ENCODE measurements around the gene POMT1.
A peak's percentile ranks its signal among the peaks of the same experiment; 100 is the strongest.
"Not testable (repeated sequence)": the region's sequence is repeated elsewhere in the genome, so short reads cannot be mapped to it uniquely, and the experiment has no call there.

The POMT1 gene

GRCh38 chr9:131502781-131503625 is at the start of gene POMT1:
POMT1 (plus strand) TSS chr9:131502918; CDS start chr9:131504219, 1,301 bp downstream.
- Histone ChIP-seq H3K4me3 (ENCODE audit: low read depth, low read length) (peak within 1 kb of the TSS; percentile 77), H3K36me3 (ENCODE audit: control insufficient read depth, insufficient read depth, low read length) (peaks cover 45% of the 10 kb centered on the region), H3K9me3 (ENCODE audit: control insufficient read depth, insufficient read depth, low read depth, low read length) (no peaks in the 10 kb centered on the region), H3K27ac (ENCODE audit: low read depth, low read length) (no peak within 1 kb of the TSS), H3K9ac (ENCODE audit: low read length) (peak within 1 kb of the TSS; percentile 67), H3K4me1 (ENCODE audit: control insufficient read depth, insufficient read depth, low read length) (peaks cover 11% of the 10 kb centered on the region; the same call in 1 of the 2 replicates), H3K27me3 (ENCODE audit: control insufficient read depth, insufficient read depth, low read length) (peaks cover 3% of the 10 kb centered on the region; the same call in 1 of the 2 replicates)

- no peaks in the 10 kb centered on the region for H3K9me3 ChIP-seq (ENCODE audit: control insufficient read depth, insufficient read depth, low read depth, low read length)
- H3K27ac ChIP-seq (ENCODE audit: low read depth, low read length), result no peak overlapping the region
- H3K9ac ChIP-seq (ENCODE audit: low read length), result no peak overlapping the region
- H3K27me3 ChIP-seq (ENCODE audit: control insufficient read depth, insufficient read depth, low read length), result no peaks in the 10 kb centered on the region
- H3K4me1 ChIP-seq (ENCODE audit: control insufficient read depth, insufficient read depth, low read length), result no peaks in the 10 kb centered on the region
- no peak overlapping the region for H3K4me3 ChIP-seq (ENCODE audit: low read depth, low read length)
- H3K36me3 ChIP-seq (ENCODE audit: control insufficient read depth, insufficient read depth, low read length), result peaks cover 96% of the 10 kb centered on the region
Measured at GRCh38 chr9:131454028-131454427, 48.7 kb upstream of the POMT1 start.

- H3K4me3 ChIP-seq (ENCODE audit: low read depth, low read length); H3K27ac ChIP-seq (ENCODE audit: low read depth, low read length); H3K27me3 ChIP-seq (ENCODE audit: control insufficient read depth, insufficient read depth, low read length); H3K9me3 ChIP-seq (ENCODE audit: control insufficient read depth, insufficient read depth, low read depth, low read length); H3K9ac ChIP-seq (ENCODE audit: low read length); H3K4me1 ChIP-seq (ENCODE audit: control insufficient read depth, insufficient read depth, low read length): not testable (repeated sequence)
- peaks cover 96% of the 10 kb centered on the region for H3K36me3 ChIP-seq (ENCODE audit: control insufficient read depth, insufficient read depth, low read length)
Measured at GRCh38 chr9:131455655-131456054, 47.1 kb upstream of the POMT1 start.

GRCh38 chr9:131457746-131458145 is 45.0 kb upstream of the POMT1 start:
- no peak overlapping the region for H3K4me3 ChIP-seq (ENCODE audit: low read depth, low read length)
- H3K27ac ChIP-seq (ENCODE audit: low read depth, low read length), result no peak overlapping the region
- no peaks in the 10 kb centered on the region for H3K9me3 ChIP-seq (ENCODE audit: control insufficient read depth, insufficient read depth, low read depth, low read length)
- no peak overlapping the region for H3K9ac ChIP-seq (ENCODE audit: low read length)
- H3K36me3 ChIP-seq (ENCODE audit: control insufficient read depth, insufficient read depth, low read length), result peaks cover 92% of the 10 kb centered on the region
- H3K27me3 ChIP-seq (ENCODE audit: control insufficient read depth, insufficient read depth, low read length), result no peaks in the 10 kb centered on the region
- H3K4me1 ChIP-seq (ENCODE audit: control insufficient read depth, insufficient read depth, low read length), result no peaks in the 10 kb centered on the region

GRCh38 chr9:131459056-131459455 is 43.7 kb upstream of the POMT1 start:
- H3K9me3 ChIP-seq (ENCODE audit: control insufficient read depth, insufficient read depth, low read depth, low read length), result no peaks in the 10 kb centered on the region
- no peaks in the 10 kb centered on the region for H3K4me1 ChIP-seq (ENCODE audit: control insufficient read depth, insufficient read depth, low read length)
- H3K36me3 ChIP-seq (ENCODE audit: control insufficient read depth, insufficient read depth, low read length), result peaks cover 93% of the 10 kb centered on the region
- no peaks in the 10 kb centered on the region for H3K27me3 ChIP-seq (ENCODE audit: control insufficient read depth, insufficient read depth, low read length)
- no peak overlapping the region for H3K9ac ChIP-seq (ENCODE audit: low read length)
- no peak overlapping the region for H3K4me3 ChIP-seq (ENCODE audit: low read depth, low read length)
- H3K27ac ChIP-seq (ENCODE audit: low read depth, low read length), result no peak overlapping the region

- Histone ChIP-seq H3K4me3 (ENCODE audit: low read depth, low read length) (no peak overlapping the region), H3K27me3 (ENCODE audit: control insufficient read depth, insufficient read depth, low read length) (no peaks in the 10 kb centered on the region), H3K36me3 (ENCODE audit: control insufficient read depth, insufficient read depth, low read length) (peaks cover 95% of the 10 kb centered on the region), H3K4me1 (ENCODE audit: control insufficient read depth, insufficient read depth, low read length) (no peaks in the 10 kb centered on the region), H3K9ac (ENCODE audit: low read length) (no peak overlapping the region), H3K9me3 (ENCODE audit: control insufficient read depth, insufficient read depth, low read depth, low read length) (no peaks in the 10 kb centered on the region), H3K27ac (ENCODE audit: low read depth, low read length) (no peak overlapping the region)
Measured at GRCh38 chr9:131461166-131461565, 41.6 kb upstream of the POMT1 start.

- Histone ChIP-seq H3K27me3 (ENCODE audit: control insufficient read depth, insufficient read depth, low read length) (no peaks in the 10 kb centered on the region), H3K9ac (ENCODE audit: low read length) (no peak overlapping the region), H3K36me3 (ENCODE audit: control insufficient read depth, insufficient read depth, low read length) (peaks cover 95% of the 10 kb centered on the region), H3K4me3 (ENCODE audit: low read depth, low read length) (no peak overlapping the region), H3K4me1 (ENCODE audit: control insufficient read depth, insufficient read depth, low read length) (no peaks in the 10 kb centered on the region), H3K27ac (ENCODE audit: low read depth, low read length) (no peak overlapping the region), H3K9me3 (ENCODE audit: control insufficient read depth, insufficient read depth, low read depth, low read length) (no peaks in the 10 kb centered on the region)
Measured at GRCh38 chr9:131464354-131465000, 38.2 kb upstream of the POMT1 start.

GRCh38 chr9:131465401-131465800 is 37.3 kb upstream of the POMT1 start:
- Histone ChIP-seq H3K9me3 (ENCODE audit: control insufficient read depth, insufficient read depth, low read depth, low read length) (no peaks in the 10 kb centered on the region), H3K36me3 (ENCODE audit: control insufficient read depth, insufficient read depth, low read length) (peaks cover 95% of the 10 kb centered on the region), H3K27me3 (ENCODE audit: control insufficient read depth, insufficient read depth, low read length) (no peaks in the 10 kb centered on the region), H3K4me1 (ENCODE audit: control insufficient read depth, insufficient read depth, low read length) (no peaks in the 10 kb centered on the region), H3K4me3 (ENCODE audit: low read depth, low read length) (no peak overlapping the region), H3K27ac (ENCODE audit: low read depth, low read length) (no peak overlapping the region), H3K9ac (ENCODE audit: low read length) (no peak overlapping the region)

- Histone ChIP-seq H3K4me1 (ENCODE audit: control insufficient read depth, insufficient read depth, low read length) (no peaks in the 10 kb centered on the region), H3K9ac (ENCODE audit: low read length) (no peak overlapping the region), H3K27ac (ENCODE audit: low read depth, low read length) (no peak overlapping the region), H3K27me3 (ENCODE audit: control insufficient read depth, insufficient read depth, low read length) (no peaks in the 10 kb centered on the region), H3K9me3 (ENCODE audit: control insufficient read depth, insufficient read depth, low read depth, low read length) (no peaks in the 10 kb centered on the region), H3K4me3 (ENCODE audit: low read depth, low read length) (no peak overlapping the region), H3K36me3 (ENCODE audit: control insufficient read depth, insufficient read depth, low read length) (peaks cover 96% of the 10 kb centered on the region)
Measured at GRCh38 chr9:131467214-131467935, 35.3 kb upstream of the POMT1 start.

GRCh38 chr9:131468031-131468430 is 34.7 kb upstream of the POMT1 start:
- no peaks in the 10 kb centered on the region for H3K27me3 ChIP-seq (ENCODE audit: control insufficient read depth, insufficient read depth, low read length)
- no peak overlapping the region for H3K4me3 ChIP-seq (ENCODE audit: low read depth, low read length)
- H3K9ac ChIP-seq (ENCODE audit: low read length), result no peak overlapping the region
- no peaks in the 10 kb centered on the region for H3K4me1 ChIP-seq (ENCODE audit: control insufficient read depth, insufficient read depth, low read length)
- peaks cover 98% of the 10 kb centered on the region for H3K36me3 ChIP-seq (ENCODE audit: control insufficient read depth, insufficient read depth, low read length)
- H3K27ac ChIP-seq (ENCODE audit: low read depth, low read length), result no peak overlapping the region
- H3K9me3 ChIP-seq (ENCODE audit: control insufficient read depth, insufficient read depth, low read depth, low read length), result no peaks in the 10 kb centered on the region

GRCh38 chr9:131469356-131469755 is 33.4 kb upstream of the POMT1 start:
- peaks cover 98% of the 10 kb centered on the region for H3K36me3 ChIP-seq (ENCODE audit: control insufficient read depth, insufficient read depth, low read length)
- no peak overlapping the region for H3K27ac ChIP-seq (ENCODE audit: low read depth, low read length)
- no peak overlapping the region for H3K9ac ChIP-seq (ENCODE audit: low read length)
- no peaks in the 10 kb centered on the region for H3K27me3 ChIP-seq (ENCODE audit: control insufficient read depth, insufficient read depth, low read length)
- no peaks in the 10 kb centered on the region for H3K9me3 ChIP-seq (ENCODE audit: control insufficient read depth, insufficient read depth, low read depth, low read length)
- no peaks in the 10 kb centered on the region for H3K4me1 ChIP-seq (ENCODE audit: control insufficient read depth, insufficient read depth, low read length)
- no peak overlapping the region for H3K4me3 ChIP-seq (ENCODE audit: low read depth, low read length)
